ENCODE measurements around the gene KANK3.
A peak's percentile ranks its signal among the peaks of the same experiment; 100 is the strongest.
"Not testable (repeated sequence)": the region's sequence is repeated elsewhere in the genome, so short reads cannot be mapped to it uniquely, and the experiment has no call there.

KANK3 gene

GRCh38 chr19:8316351-8317125 is 26.5 kb downstream of the KANK3 start:
- DNase-seq, result no peak

GRCh38 chr19:8314981-8315640 is 28.0 kb downstream of the KANK3 start:
- not testable (repeated sequence) for DNase-seq

DNA sequence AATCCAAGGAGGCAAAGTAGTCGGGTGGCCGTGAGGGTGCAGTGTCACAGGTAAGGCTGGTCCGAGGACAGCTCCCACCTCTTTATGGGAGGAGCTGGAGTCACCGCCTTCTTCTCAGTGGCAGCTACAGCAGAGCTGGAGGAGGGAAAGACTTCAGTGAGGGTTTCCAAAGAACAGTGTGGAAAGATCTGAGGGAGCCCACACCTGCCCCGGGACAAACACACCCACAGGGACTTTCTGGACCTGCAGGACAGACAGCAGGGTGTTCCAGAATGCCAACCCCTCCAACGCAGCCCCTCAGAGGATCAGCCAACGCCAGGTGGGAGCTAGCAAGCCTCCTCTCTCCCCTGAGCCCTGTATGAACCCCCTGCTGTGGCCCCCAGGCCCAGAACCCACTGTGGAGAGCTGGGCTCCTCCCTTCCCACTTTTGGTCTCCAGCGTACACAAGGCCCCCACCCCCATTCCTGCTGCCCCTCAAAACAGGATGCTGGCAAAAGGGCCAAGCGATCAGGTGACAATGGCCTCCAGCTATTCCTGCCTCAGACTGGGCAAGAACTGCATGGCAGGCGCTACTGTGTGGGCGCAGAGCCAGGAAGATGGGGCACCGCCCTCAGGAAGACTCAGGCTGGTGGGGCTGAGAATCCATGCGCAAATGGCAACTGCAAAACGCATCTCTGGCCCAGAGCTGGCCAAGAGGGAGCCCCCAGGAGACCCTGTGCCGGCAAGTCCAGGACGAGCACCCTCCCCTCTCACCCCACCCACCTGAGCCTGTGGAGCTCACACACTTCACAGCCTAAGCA is 31.4 kb downstream of the KANK3 start:
- DNase-seq, result peak; percentile 22

- DNase-seq, result no peak
Measured at GRCh38 chr19:8310342-8311055, 32.6 kb downstream of the KANK3 start.

- DNase-seq, result no peak
Measured at GRCh38 chr19:8308891-8309291, 34.2 kb downstream of the KANK3 start.

DNA sequence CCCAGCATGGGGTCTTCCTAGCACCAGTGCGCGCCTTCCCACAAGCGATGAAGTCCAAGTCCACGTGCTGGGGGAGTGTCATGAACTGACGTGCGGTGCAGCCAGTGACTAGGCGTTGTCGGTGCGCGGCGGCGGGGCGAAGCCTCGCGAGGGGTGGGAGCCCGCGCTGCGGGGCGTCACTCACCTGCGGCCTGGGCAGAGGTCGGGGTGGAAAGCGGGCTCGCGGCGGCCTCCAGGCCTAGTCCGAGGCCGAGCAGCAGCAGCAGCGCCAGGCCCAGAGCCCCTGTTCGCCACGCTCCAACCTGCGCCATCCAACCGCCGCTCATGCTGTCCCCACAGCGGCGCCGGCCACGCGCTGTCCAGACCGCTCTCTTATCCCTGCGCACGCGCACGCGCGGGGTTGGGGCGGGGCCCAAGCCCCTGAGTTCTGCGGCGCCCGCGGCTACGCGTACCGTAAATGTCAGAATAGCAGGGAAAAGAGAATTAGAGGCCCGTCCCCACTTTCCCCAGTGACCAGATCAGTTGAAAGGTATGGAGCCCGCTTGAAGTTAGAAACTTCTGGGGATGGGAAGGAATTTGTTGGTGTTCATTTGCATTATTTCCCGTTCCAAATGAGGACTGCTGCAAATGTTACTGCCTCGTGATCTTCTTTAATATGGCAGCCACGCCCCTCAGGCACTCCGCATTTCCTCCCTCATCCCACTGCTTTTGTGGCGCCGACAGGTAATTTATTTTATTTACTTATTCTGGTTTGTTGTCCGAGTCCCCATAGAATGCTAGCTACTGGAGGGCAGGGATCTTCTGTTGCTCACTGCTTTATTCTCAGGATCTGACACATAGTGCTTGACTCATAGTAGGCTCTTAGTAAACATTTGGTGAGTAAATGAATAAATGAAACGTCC is 34.8 kb downstream of the KANK3 start, which contains the start of gene CD320:
Gene CD320, minus strand, starts transcription at position 394 of the 902 bp plus-strand sequence. Its CDS starts 68 bp downstream, at position 326.
- DNase-seq, result peak; percentile 89

DNA sequence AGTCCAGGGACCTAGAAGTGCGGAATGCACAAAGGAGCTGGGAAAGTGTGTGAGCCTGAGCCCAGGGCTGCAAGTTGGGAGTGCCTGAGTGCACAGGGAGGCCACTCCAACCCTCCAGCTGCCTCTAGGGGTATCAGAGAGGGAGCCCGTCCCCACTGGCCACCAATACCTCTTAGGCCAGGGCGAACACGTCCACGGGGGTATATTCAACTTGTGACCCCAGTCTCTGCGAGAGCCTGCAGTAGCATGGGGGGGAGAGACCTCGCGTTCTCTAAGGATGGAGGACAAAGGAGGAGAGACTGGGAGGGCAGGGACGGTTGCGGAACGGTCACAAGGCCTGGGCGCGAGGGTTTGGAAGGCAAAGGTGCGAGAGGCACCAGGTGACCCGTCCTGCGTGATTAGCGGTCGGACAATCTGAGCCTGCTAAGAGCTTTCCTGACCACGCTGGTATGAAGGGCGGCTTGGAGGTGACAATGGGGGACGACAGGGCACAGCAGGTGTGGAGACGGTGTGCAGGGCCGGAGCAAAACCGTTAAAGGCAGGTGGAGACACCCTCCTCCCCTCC is 35.6 kb downstream of the KANK3 start:
- no peak for DNase-seq

DNA sequence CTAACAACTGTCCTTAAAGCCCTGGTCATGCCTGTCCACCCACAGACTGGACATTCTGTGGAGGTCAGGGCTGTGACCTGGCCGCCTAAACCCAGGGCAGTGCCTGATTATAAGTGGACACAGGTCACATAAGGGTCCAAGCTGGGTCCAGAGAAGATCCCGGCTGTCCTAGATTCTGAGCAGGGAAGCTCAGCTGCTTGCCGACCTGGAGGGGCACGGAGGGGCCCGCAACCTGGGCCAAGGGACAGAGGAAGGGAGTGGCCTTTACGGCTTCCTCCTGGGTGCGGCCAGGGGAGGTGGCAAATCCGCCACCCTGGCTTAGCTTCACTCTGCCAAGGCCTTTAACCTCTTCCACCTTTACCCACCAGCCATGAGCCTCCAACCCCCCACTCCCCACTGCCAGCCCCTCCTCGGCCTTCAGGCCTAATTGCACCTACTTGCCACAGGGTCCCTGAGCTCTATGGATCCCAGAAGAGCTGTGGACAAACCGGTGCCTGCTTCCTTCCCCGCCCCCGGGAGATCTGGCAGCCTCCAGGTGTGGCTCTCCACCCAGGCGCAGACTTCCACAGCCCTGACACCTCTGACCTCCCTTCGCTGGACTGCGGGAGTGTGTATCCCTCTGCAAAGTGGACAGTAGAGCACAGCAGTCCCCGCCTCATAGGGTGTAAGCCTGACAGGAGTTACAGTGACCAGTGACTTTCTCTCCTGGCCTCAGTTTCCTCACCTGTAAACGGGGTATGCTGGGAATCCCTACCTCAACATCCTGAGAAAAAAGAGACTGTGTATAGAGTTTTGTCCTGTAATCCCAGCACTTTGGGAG is 36.6 kb downstream of the KANK3 start:
- DNase-seq, result no peak

GRCh38 chr19:8305798-8306197 is 37.3 kb downstream of the KANK3 start:
- DNase-seq, result no peak

DNA sequence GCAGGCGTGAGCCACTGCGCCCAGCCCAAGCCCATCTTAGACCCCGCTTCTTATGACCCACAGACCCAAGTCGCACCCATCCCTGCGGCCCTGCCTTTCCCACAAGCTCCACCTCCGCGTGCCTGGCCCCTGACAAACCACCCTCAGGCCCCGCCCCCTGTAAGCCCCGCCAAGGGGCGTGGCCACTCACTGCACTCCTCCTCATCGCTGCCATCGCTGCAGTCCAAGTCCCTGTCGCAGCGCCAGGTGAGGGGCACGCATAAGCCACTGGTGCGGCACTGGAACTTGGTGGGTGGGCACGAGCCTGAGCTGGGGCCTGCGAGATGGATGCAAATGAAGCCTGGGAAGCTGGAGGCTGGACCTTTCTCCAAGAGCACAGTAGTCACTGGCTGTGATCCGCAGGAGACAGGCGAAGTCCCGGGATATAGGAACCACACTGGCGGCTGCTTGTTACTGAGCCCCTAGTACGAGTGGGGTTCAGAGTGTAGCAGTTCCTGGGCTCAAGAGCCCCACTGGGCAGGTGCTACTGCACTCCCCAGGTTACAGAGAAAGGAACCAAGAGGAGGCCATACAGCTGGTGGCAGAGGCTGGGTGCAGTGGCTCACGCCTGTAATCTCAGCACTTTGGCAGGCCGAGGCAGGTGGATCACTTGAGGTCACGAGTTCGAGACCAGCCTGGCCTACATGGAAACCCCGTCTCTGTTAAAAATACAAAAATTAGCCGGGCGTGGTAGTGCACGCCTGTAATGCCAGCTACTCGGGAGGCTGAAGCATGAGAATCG is 38.0 kb downstream of the KANK3 start:
- DNase-seq, result no peak

DNA sequence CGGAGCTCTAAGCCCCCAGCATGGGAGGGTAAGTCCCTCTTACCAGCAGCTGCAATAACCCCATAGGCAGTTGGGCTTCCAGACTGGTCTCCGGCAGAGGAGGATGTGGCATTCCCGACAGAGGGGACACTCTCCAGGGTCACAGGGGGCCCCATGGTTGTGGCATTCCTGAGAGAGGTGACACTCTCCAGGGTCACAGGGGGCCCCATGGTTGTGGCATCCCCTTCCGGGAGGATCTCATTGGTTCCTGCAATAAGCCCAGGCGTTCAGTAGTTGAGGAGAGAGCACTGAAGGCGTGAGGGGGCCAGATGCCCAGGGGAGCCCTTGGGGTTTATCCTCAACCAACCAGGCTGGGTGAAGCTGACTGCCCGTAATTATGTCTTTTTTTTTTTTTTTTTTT is 40.3 kb downstream of the KANK3 start:
- no peak for DNase-seq

GRCh38 chr19:8302357-8302691 is 40.7 kb downstream of the KANK3 start:
- no peak for DNase-seq

- not testable (repeated sequence) for DNase-seq
Measured at GRCh38 chr19:8291337-8291736, 51.7 kb downstream of the KANK3 start.

DNA sequence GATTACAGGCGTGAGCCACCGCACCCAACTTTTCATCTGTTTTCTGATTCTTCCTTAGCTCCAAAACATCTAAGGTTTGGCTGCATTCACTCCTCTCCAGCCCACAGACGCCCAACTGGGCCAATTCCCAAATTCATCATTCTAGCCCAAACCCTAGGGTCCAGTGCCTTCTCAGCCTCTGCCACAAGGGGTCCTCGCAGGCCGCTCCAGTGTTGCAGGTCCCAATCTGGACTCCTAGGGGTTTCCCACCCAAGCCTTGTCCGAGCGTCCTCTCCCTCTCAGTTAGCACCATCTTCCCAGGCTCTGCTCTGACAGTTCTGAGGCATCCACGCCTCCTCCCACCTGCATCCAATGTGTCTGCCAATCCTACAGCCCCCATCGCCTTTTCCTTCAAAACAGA is 66.6 kb downstream of the KANK3 start:
- DNase-seq, result not testable (repeated sequence)
